HepG2 (cell line): ENCODE measurements around the gene MARCHF9. TPM values are rescaled to one million over a fixed set of nuclear protein-coding genes. Genes with fewer than 3 reads are reported as not detected.
A peak's percentile ranks its signal among the peaks of the same experiment; 100 is the strongest.

Experiments used
- ASH2L ChIP-seq: fragments of 300-600, 200-600 bp; sonication (generic); IDR thresholded peaks from 2 replicates; pipeline ENCODE4 v1.7.0; 2017; ENCODE audit warnings: low read depth, mild to moderate bottlenecking, moderate library complexity, mixed read lengths, low read length; ENCODE audit not compliant: insufficient read length
- CERS6 ChIP-seq: sonication (generic); formaldehyde crosslinking; IDR thresholded peaks from 2 replicates; pipeline ENCODE4 v1.5.0; 2020; ENCODE audit warnings: missing genetic modification reagents
- ISX ChIP-seq: sonication (generic); formaldehyde crosslinking; conservative IDR thresholded peaks from 2 replicates; pipeline ENCODE4 v1.5.0; 2020; ENCODE audit warnings: missing genetic modification reagents
- MAX ChIP-seq: IDR thresholded peaks from 2 replicates; pipeline ENCODE4 v1.6.1; 2012; ENCODE audit warnings: inconsistent platforms
- NFKB2 ChIP-seq: sonication (generic); formaldehyde crosslinking; IDR thresholded peaks from 2 replicates; pipeline ENCODE4 v1.4.0; 2020; ENCODE audit warnings: missing genetic modification reagents, borderline replicate concordance
- NR2C2 ChIP-seq: sonication (generic); formaldehyde crosslinking; IDR thresholded peaks from 2 replicates; pipeline ENCODE4 v1.4.0; 2020; ENCODE audit warnings: missing genetic modification reagents, mild to moderate bottlenecking, moderate library complexity, borderline replicate concordance
- PBX2 ChIP-seq: IDR thresholded peaks from 2 replicates; pipeline ENCODE4 v1.6.1; 2016; ENCODE audit warnings: control low read depth
- PHB2 ChIP-seq: fragments of 450-650 bp; IDR thresholded peaks from 2 replicates; pipeline ENCODE4 v1.6.1; 2018; ENCODE audit not compliant: partially characterized antibody
- PHF20 ChIP-seq: sonication (generic); formaldehyde crosslinking; IDR thresholded peaks from 2 replicates; pipeline ENCODE4 v1.5.0; 2020; ENCODE audit warnings: mild to moderate bottlenecking, missing genetic modification reagents
- POLR2A ChIP-seq, 2 experiments: IDR thresholded peaks; 2 replicates each; pipeline ENCODE4 v1.6.1; 2011; ENCODE audit warnings: low read depth in 2 of 2, low read length in 2 of 2, mild to moderate bottlenecking in 1 of 2, moderate library complexity in 1 of 2; ENCODE audit not compliant: insufficient read depth in 1 of 2
- PREB ChIP-seq: sonication (generic); formaldehyde crosslinking; IDR thresholded peaks from 2 replicates; pipeline ENCODE4 v1.4.0; 2020; ENCODE audit warnings: missing genetic modification reagents
- RFX1 ChIP-seq: fragments of 450-650 bp; IDR thresholded peaks from 2 replicates; pipeline ENCODE4 v1.6.1; 2017
- RORA ChIP-seq: sonication (generic); formaldehyde crosslinking; IDR thresholded peaks from 2 replicates; pipeline ENCODE4 v1.5.0; 2020; ENCODE audit warnings: mild to moderate bottlenecking, missing genetic modification reagents, moderate library complexity
- SMAD9 ChIP-seq: sonication (generic); formaldehyde crosslinking; IDR thresholded peaks from 2 replicates; pipeline ENCODE4 v1.5.1; 2020; ENCODE audit warnings: mild to moderate bottlenecking, missing genetic modification reagents
- THAP11 ChIP-seq: IDR thresholded peaks from 2 replicates; pipeline ENCODE4 v1.6.1; 2016; ENCODE audit warnings: missing biosample characterization, missing genetic modification reagents
- USF2 ChIP-seq, 2 experiments: sonication (generic) in 1 of 2; formaldehyde crosslinking in 1 of 2; IDR thresholded peaks; 2 replicates each; pipeline versions ENCODE4 v1.5.1 to v1.6.1; 2011 to 2020; ENCODE audit warnings: borderline replicate concordance in 1 of 2, low read depth in 1 of 2, low read length in 1 of 2, mild to moderate bottlenecking in 1 of 2, missing genetic modification reagents in 1 of 2, moderate library complexity in 1 of 2
- ZFP1 ChIP-seq: IDR thresholded peaks from 2 replicates; pipeline ENCODE4 v1.6.1; 2016
- ZNF264 ChIP-seq: sonication (generic); formaldehyde crosslinking; IDR thresholded peaks from 2 replicates; pipeline ENCODE4 v1.4.0; 2020; ENCODE audit warnings: missing genetic modification reagents
- ZNF317 ChIP-seq: sonication (generic); formaldehyde crosslinking; IDR thresholded peaks from 2 replicates; pipeline ENCODE4 v1.5.0; 2020; ENCODE audit warnings: mild to moderate bottlenecking, missing genetic modification reagents
- ZNF678 ChIP-seq: sonication (generic); formaldehyde crosslinking; IDR thresholded peaks from 2 replicates; pipeline ENCODE4 v1.4.0; 2020; ENCODE audit warnings: mild to moderate bottlenecking, missing genetic modification reagents
- ZNF747 ChIP-seq: sonication (generic); formaldehyde crosslinking; IDR thresholded peaks from 2 replicates; pipeline ENCODE4 v1.8.1; 2023; ENCODE audit warnings: missing genetic modification reagents, mild to moderate bottlenecking, borderline replicate concordance
- ZNF770 ChIP-seq: sonication (generic); formaldehyde crosslinking; IDR thresholded peaks from 2 replicates; pipeline ENCODE4 v1.5.0; 2020; ENCODE audit warnings: mild to moderate bottlenecking, missing genetic modification reagents
- ZNF850 ChIP-seq: sonication (generic); formaldehyde crosslinking; conservative IDR thresholded peaks from 2 replicates; pipeline ENCODE4 v1.9.0; 2021; ENCODE audit warnings: mild to moderate bottlenecking, missing genetic modification reagents
- ZNF883 ChIP-seq: sonication (generic); formaldehyde crosslinking; IDR thresholded peaks from 2 replicates; pipeline ENCODE4 v1.5.1; 2020; ENCODE audit warnings: mild to moderate bottlenecking, missing genetic modification reagents; ENCODE audit errors: not compliant biosample characterization
- polyA plus RNA-seq, 8 experiments: library from polyadenylated mRNA; depleted of rRNA in 3 of 8; stranded (reverse) in 7 of 8; unstranded in 1 of 8; fragments of >200 nt; fragmentation: Illumina TruSeq in 4 of 8; extraction: Trizol in 4 of 8; gene quantifications; 2 replicates each; pipeline versions ENCODE4 v1.2.1 to v1.2.3, GENCODE V29; 2011 to 2016; ENCODE audit warnings: low read depth in 4 of 8, missing spikeins in 1 of 8, mixed read lengths in 1 of 8; ENCODE audit not compliant: insufficient read depth in 1 of 8
- total RNA-seq, 5 experiments: library from RNA; depleted of rRNA; stranded (reverse); fragments of >200 nt; fragmentation: Illumina TruSeq; extraction: Trizol; gene quantifications; 2 replicates each; pipeline ENCODE4 v1.2.3, GENCODE V29; 2016; ENCODE audit warnings: low read depth in 1 of 5

Gene MARCHF9
- total and polyA plus RNA-seq, 2 of the 13 experiments (the other 11 are each of a cell fraction or from before 2014, with no cell fraction given): 5.7 to 9.6 TPM

GRCh38 chr12:57744777-57745484 lies 10.0 kb upstream of the MARCHF9 start, which contains the start of gene TSPAN31 (continued):
- peak; percentile 90 for TF ChIP-seq PBX2 (CRISPR knock-in tag)
- no peak for TF ChIP-seq ZNF747 (CRISPR knock-in tag)
- TF ChIP-seq ZNF678 (CRISPR knock-in tag): no peak
- TF ChIP-seq THAP11 (CRISPR knock-in tag): peak; percentile 66; the same call in 1 of the 2 replicates
- no peak for TF ChIP-seq USF2 (IDR thresholded peaks at IDR 0.05; ENCODE audit: low read depth, low read length)
- TF ChIP-seq USF2 (CRISPR knock-in tag; IDR thresholded peaks at IDR 0.05; ENCODE audit: borderline replicate concordance): 0 out of 2 replicates have a peak, but pooled peaks have one; percentile 44
- TF ChIP-seq PREB (CRISPR knock-in tag): no peak
- TF ChIP-seq NR2C2 (CRISPR knock-in tag): no peak
- TF ChIP-seq ZFP1 (CRISPR knock-in tag): no peak
- no peak for TF ChIP-seq ISX (CRISPR knock-in tag)
- TF ChIP-seq NFKB2: no peak
- no peak for TF ChIP-seq CERS6 (CRISPR knock-in tag)
- TF ChIP-seq ZNF770 (CRISPR knock-in tag): no peak
- TF ChIP-seq POLR2A (IDR thresholded peaks at IDR 0.05; ENCODE audit: insufficient read depth in 1 of 2, low read depth in 2 of 2, low read length in 2 of 2): peak; percentile 57 to 66
- no peak for TF ChIP-seq RORA (CRISPR knock-in tag)
- TF ChIP-seq PHF20: peak; percentile 79
- no peak for TF ChIP-seq ZNF317
- no peak for TF ChIP-seq ZNF264 (CRISPR knock-in tag)
- peak; percentile 55 for TF ChIP-seq ZNF883 (CRISPR knock-in tag)
- TF ChIP-seq ZNF850: no peak
- TF ChIP-seq SMAD9 (CRISPR knock-in tag): no peak
- TF ChIP-seq RFX1: no peak
- TF ChIP-seq MAX: peak; percentile 73
- TF ChIP-seq ASH2L: peak; percentile 71
- TF ChIP-seq PHB2: no peak
